Stimulated activated CD8-positive, alpha-beta memory T cell treated with anti-CD3 and anti-CD28 coated beads, Interleukin-4, amount 100 ng/mL, for 4 hours (primary cell): Measurements from ENCODE around the gene CD47.

Source experiments
- DNase-seq, 2 donors: peaks; one replicate each; pipeline ENCODE4 v3.0.0-alpha.2; 2020; ENCODE audit warnings: low read depth in 2 of 2, low spot score in 1 of 2

The CD47 gene

DNA sequence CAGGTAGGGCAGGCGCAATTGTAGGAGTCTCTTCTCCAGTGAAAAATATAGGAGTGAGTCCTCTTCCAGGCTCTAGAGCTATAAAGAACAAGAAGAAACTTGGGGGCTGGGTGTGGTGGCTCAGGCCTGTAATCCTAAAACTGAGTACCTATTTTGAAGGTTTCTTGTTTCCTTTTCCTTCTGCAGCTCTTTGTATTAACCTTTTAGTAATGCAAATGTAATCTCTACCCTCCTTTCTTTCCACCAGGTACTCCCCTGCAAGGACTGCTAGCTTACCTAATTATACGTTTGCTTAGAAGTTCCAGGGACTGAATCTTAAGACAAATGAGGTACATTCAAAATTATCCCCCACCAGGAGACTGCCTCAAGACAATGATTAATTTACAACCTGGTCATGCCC is 75.9 kb downstream of the CD47 start:
- DNase-seq, result no peak

- no peak for DNase-seq
Observed at GRCh38 chr3:108013141-108014055, 77.4 kb downstream of the CD47 start.

DNA sequence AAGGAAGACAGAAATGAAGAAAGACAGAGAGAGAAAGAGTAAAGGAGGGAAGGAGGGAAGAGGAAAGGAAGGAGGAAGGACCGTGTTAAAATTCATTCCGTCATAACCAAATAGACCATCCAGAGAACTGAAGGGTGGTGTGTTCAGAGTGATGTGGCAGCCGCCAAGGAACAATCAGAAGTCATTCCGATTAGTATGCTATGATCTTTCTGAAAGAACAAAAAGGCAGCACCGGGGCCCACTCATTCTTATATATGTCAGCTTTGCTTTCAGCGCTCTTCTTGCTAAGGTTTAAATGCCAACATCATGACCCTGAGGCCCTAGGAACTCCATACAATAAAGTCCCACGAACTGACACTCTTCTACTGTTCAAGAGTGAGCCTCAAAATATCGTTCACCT is 78.5 kb downstream of the CD47 start:
- no peak for DNase-seq

GRCh38 chr3:108011616-108012015 is 79.2 kb downstream of the CD47 start:
- DNase-seq, result no peak

DNA sequence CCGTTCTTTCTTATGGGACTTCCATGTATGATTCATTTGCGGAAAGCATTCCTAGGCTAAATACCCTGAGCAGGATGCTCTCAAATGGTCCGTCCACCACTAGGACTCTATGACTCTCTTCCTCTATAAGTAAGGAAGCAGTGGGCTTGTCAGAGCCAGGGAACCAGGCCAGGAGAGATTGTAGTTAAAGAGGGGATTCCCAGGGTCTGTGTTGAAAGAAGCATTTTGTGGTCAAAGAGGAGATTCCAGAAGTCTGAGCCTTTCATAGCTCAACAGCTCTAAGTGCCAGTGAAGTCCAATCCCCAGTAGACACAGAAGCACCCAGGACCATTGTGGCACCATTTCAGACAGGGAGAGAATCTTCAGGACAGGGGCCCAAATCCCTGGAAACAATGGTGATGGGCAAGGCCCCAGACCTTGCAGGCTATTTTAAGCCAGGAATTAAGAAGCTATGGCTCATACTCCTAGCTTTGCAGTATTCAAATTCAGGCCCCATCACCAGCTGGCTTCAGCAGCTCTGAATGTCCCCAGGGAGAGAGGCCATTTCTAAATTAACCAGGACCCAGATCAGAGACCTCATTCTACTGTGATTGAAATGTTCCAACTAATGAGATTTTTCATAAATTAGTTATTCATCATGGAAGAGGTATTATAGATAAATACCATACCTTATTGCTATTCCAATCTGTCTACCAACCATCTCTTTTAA is 81.7 kb downstream of the CD47 start:
- no peak for DNase-seq

DNA sequence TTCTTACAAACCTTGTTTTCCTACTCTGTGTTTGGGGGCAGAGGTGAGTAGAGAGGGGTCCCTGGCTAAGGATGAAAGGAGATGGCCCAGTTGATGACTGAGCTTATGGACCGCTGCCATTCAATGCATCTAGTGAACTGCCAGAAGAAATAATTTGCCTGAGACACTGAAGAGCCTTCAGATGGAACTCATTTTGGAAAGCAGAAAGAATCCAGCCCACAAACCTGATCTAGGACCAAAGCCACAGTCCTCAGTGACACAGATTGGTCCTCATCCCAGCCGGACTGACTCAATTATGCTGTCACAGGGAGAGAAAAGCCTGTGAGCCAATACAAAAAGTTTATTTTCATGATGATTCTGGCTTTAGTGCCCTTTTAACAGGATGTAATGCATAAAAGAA is 82.7 kb downstream of the CD47 start:
- no peak for DNase-seq

DNA sequence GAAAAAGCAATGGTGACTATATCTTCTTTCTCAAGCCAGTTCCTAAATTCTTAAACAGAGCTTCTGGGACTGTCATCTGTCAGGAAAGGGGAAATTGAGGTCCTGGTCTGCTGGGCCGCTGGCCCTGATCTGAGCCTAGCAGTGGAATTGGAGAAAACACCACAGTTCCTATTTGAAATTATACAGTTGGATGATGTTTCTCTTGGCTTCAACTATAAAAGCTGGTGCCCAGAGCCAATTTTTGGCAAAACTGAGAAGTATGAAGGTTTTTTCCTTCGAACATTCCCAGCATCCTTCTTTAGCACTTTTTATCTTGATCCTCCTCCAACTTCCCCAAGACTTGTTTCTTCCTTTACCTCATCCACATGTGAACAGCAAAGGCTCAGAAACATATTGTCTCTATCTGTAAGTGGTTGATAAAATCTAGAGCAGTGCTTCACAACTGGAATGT is 83.9 kb downstream of the CD47 start:
- no peak for DNase-seq

DNA sequence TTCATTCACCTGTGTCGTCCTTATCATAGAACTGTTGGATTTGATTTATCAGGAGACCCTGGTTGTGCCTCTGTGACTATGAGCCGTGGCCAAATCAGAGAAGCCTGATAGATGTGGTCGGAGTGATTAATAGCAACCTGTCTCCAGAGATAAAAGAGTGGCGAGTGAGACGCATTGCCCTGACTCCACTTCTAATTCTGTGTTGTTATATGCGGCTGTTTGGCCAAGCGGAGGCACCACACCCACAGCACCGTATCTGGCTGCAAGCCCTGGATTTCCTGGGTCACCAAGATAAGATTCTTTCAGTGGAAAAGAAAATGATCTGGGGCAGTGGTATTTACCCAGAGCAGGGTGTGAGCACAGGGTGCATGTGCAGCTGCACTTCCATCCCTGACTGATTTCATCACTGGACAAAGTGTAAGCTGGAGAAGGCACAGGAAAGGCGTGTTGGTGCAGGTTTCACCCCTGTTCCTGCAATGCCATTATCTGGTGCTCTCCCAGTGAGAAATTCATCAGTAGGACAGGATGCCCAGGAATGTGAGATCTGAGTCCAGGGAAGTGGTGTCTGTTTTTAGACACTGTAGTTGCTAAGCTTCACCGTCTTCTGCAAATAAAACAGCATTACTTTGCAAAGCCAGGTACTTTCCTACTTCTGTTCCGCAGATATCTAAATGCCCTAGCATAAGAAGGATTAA is 84.6 kb downstream of the CD47 start:
- DNase-seq, result no peak

DNA sequence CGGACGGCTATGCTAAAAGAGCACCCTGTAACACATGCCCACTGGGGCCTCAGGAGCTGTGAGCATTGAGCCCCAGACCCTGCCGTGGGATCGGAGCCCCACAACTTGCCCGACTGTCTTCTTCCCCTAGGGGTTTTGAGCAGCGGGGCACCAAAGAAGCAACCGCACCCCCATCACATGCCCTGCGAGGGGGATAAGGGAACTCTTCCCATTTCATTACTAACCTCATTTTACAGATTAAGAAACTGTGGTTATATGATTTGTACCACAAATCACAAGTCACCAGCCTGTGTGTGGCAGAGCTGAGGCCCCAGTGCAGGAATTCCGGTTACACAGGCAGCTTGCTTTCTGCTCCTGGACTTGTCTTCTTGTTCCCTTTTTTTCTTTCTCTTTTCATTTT is 86.2 kb downstream of the CD47 start:
- DNase-seq, result no peak

DNA sequence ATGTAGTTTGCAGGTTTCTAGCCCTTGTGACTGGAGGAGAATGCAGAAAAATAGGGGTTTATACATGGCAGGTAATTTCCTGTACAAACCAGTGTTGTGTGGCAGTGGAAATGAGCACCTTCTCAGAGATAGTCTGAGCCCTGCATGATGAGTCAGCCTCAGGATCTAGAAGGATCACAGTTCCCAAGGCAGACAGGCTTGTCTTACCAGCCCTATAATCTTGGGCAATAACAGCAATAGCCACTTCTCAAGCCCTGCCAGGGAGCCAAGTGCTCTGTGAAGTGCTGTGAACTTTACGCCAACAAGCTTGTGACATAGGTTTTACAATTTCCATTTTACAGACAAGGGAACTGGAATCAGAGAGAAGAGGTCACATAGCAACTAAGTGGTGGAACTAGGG is 89.4 kb downstream of the CD47 start:
- DNase-seq, result no peak

DNA sequence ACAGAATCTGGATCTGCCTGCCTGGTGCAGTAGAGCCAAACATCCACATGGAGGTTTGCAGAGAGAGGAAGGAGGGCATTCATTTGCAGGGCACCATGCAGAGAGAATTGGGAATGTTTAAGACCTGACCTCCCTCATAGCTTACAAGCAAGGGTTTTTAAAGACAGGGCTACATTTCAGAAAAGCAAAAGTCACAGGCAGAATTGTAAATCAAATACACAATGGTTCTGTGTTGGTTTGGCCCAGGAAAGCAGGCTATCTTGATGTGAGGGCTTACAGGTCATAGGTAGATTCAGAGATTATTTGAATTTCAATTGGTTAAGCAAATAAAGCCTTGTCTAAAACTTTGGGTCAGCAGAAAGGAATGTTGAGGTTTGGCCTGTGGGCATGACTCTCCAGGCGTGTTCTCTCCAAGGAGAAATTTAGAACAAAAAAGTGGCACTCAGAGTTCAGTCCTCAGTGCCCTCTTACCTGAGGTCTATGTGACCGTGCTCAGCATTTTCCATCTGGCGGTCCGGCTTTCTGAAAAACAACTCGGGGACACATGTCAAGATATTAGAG is 91.5 kb downstream of the CD47 start:
- no peak for DNase-seq

DNA sequence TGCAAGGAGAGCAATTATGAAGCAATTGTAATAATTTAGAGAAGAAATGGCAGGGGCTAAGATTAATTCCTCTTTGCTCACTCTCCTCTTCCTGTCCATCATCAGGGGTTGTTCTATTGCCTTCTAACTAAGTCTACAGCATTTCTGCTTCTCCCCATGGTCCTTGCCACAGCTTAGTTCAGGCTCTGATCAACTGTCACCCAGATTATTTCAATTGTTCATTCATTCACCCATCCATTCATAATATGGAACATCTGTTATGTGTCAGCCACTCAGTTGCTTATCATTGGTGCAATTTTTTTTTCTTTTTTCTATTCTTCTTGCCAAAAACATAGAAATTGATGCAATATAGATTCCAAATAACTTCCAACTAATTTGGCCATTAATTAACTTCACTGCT is 93.2 kb downstream of the CD47 start:
- DNase-seq, result no peak

DNA sequence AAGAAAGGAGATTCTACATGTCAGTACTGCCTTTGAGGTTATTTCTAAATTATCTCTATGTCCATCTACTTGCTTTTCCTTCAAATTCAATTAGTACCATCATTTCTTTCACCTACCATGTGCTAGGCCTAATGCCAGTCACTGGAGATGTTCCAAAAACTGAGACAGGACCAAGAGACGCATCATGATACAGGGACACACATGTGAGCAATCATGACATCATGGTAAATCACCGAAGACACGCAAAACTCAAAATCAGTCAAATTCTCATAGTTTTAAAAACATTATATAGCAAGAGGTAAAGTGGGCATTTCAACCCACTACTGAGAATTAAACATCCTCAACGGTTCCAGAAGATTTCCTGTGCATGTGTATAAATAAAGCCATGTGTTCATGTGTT is 95.0 kb downstream of the CD47 start:
- no peak for DNase-seq

DNA sequence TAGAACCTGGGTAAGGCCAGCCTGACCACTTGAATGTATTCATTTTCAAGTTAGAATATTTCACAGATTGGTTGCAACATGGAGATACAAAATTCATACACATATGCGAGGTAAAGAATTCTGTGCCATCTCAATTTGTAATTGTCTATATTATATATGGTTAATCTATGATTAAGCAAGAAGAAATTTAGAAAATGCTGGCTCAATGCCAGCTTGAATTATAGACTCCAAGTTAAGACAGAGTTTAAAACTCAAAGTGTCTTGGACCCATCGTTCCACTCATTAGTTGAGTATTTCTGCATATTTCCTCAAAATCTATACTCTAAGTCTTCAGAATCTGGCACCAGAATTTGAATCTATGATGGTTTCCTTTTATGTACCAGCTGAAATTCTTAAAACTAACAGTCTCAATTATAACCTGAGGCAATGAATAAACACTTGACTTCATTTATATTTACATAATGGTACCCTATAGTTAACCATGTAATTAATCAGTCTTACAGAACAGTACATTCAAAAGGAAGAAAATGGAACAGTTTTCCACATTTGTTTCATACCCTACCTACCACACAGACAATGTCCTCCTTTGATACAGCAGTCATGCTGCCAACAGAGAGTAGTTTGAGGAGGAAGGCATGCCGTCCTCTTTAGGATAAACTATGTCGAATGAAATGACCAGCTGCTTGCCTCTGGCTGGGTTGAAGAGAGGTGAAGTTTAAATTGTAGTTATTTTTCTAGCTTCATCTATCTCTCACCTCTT is 95.7 kb downstream of the CD47 start:
- no peak for DNase-seq

GRCh38 chr3:107994181-107994580 is 96.7 kb downstream of the CD47 start:
- DNase-seq, result no peak

DNA sequence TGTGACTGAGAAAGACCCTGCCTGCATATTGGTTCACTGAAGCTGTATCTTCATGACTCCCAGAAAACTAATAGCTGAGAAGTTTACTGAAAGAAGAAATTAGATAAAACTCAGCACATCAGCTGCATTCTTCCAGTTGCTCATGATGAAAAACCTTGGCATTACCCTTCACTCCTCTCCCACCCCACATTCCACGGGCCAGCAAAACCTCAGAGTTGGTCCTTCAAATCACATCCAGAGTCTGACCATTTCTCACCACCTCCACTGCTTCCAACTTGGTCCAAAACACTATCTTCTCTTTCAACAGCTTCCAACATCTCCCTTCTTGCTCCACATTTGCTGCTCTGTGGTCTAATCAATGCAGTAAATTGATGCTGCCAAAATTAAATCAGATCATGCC is 97.1 kb downstream of the CD47 start:
- DNase-seq, result no peak
